ENCODE data around the gene SLC29A4.

GRCh38 chr7:5243261-5243660 is 39.5 kb upstream of the SLC29A4 start:
- TF ChIP-seq CTCF (IDR thresholded peaks at IDR 0.05; ENCODE audit: low read length) (no peak), EZH2 (IDR thresholded peaks at IDR 0.05; ENCODE audit: borderline replicate concordance, low read length) (no peak)

Measured in OCI-LY1 (cell line).